ENCODE measurements around the gene SLC8B1.

SLC8B1 gene

DNA sequence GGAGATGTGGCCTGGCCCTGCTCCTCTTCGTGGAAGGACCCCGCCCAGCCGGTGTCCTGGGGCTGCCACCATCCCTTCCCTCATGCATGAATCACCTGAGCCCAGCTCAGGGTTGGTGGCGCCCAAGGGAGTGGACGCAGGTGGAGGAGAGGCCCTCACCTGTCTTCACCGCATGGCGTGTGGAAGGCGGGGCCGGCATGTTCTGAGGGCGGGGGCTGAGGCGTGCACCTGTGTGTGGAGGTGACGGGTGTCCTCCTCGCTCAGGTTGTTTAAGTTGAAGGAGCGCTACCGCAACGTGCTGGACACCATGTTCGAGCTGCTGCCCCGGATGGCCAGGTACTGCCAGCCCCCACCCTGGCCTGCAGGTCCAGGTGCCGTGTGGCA lies 47.0 kb downstream of the SLC8B1 start:
- no peak for DNase-seq (ENCODE audit: low read depth)
- no peak overlapping the region for H3K4me3 ChIP-seq (ENCODE audit: low read length)
- TF ChIP-seq, protein P1, sequence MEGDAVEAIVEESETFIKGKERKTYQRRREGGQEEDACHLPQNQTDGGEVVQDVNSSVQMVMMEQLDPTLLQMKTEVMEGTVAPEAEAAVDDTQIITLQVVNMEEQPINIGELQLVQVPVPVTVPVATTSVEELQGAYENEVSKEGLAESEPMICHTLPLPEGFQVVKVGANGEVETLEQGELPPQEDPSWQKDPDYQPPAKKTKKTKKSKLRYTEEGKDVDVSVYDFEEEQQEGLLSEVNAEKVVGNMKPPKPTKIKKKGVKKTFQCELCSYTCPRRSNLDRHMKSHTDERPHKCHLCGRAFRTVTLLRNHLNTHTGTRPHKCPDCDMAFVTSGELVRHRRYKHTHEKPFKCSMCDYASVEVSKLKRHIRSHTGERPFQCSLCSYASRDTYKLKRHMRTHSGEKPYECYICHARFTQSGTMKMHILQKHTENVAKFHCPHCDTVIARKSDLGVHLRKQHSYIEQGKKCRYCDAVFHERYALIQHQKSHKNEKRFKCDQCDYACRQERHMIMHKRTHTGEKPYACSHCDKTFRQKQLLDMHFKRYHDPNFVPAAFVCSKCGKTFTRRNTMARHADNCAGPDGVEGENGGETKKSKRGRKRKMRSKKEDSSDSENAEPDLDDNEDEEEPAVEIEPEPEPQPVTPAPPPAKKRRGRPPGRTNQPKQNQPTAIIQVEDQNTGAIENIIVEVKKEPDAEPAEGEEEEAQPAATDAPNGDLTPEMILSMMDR (conservative IDR thresholded peaks at IDR 0.05; ENCODE audit: low read depth, low read length) = no peak

DNA sequence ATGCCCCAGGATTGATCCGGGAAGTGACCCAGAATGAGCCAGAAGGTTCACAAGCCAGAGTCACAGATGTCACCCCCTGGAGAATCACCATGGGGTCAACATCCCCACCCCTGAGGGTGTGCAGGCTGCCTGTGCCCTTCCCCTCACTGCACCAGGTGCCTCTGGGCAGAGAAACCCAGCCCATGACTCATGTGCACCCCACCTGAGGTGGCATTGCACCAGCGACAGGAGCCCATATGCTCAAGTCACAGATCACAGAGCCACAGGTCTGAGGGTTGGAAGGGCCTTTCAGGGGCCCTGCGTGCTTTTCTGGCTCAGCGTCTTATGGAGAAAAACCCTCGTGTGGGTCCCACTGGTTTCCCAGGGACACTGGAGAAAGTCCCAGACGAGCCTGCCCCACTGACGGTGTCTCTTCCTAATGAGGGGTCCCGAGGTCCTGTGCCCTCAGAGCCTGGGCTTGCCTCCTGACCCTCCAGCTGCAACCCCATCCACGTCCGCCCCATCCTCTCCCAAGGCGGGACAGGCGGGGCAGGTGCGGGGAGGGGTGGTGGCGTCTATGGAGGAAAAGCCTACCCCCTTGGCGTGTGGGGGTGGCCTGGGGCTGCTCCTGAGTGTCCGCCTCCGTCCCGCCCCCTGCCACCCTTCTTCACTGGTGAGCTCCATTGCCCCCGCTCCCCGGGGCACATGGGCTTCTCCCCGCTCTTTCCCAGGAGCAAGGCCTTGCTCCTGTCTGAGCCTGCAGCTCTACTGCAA lies 47.6 kb downstream of the SLC8B1 start:
- H3K4me3 ChIP-seq (ENCODE audit: low read length) = no peak overlapping the region
- TF ChIP-seq, protein P1 (conservative IDR thresholded peaks at IDR 0.05; ENCODE audit: low read depth, low read length) = no peak
- DNase-seq (ENCODE audit: low read depth) = no peak

DNA sequence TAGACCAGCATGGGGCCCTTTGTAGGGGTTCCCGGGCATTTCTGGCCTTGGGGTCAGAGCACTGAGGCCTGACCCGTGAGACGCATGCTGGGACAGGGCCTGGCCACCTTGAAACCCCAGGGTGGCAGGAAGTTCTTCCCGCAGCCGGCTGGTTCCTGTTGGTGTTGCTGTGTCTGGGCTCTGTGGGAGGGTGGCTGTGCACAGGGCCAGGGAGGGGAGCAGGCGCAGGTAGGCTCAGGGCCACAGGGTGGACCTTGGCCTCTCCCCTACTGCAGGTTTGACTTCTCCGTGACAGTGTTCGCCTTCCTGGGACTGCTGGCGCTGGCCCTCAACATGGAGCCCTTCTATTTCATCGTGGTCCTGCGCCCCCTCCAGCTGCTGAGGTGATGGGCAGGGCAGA lies 48.2 kb downstream of the SLC8B1 start:
- no peak for DNase-seq (ENCODE audit: low read depth)
- no peak overlapping the region for H3K4me3 ChIP-seq (ENCODE audit: low read length)
- TF ChIP-seq, protein P1 (conservative IDR thresholded peaks at IDR 0.05; ENCODE audit: low read depth, low read length) = no peak

DNA sequence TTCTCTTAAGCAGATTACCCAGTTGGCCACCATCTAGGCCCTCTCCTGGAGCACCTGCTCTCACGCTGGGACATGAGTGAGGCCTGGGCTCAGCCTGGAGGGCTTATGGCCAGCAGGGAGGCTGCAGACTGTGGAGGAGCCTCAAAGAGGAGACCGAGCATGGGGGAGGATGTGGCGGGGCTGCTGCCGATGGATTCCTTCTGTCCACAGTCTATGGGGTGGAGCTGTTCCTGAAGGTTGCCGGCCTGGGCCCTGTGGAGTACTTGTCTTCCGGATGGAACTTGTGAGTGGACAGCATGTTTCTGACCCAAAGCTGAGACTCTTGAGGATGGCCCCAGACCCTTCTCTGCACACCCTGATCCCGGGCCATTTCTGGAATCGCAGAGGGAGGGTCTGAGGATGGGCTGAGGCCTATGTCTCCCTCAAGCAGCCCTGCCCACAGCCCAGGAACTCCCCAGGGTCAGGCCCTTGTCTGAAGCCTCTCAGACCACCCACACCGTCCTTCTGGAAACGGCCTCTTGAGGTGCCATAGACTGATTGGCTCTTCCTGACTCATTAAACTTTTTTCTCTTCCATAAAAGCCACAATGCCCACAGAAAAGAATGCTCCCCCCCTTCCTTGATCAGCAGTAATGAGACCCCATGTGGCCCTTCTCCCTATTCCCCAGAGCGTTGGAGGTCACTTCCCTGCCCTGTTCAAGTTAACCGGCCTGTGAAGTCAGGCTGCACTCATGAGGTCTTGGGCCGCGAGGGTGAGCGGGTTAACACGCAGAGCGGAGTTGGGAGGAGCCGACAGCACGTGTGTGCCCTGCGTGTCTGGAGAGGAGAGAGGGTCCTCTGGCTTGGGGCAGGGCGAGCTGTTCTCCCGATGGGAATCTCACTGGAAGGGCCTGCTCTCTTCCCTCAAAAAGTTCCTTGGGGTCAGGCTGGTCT lies 49.0 kb downstream of the SLC8B1 start:
- no peak overlapping the region for H3K4me3 ChIP-seq (ENCODE audit: low read length)

DNA sequence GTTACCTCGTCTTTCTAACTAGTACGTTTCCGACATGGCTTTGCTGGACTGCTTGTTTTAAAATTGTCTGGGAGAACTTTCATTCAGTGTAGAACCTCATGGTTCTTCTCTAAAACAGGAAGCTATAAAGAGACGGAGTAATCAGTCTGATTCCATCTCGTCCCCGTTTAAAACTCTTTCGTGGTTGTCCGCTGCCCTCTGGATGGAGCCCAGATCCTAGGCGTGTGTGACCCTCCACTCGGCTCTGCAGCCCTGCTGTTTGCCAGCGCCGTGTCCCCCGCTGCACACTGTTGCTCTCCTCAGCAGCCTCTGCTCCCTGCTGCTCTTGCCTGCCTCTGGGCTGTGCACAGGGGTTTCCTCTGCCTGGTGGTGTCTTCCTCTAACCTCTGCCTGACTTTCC lies 50.2 kb downstream of the SLC8B1 start:
- TF ChIP-seq, protein P1 (conservative IDR thresholded peaks at IDR 0.05; ENCODE audit: low read depth, low read length) = no peak
- DNase-seq (ENCODE audit: low read depth) = no peak
- no peak overlapping the region for H3K4me3 ChIP-seq (ENCODE audit: low read length)

More for the DNA sequence above, 49.0 kb downstream of the SLC8B1 start:
- TF ChIP-seq, protein P1 (conservative IDR thresholded peaks at IDR 0.05; ENCODE audit: low read depth, low read length) = no peak
- no peak for DNase-seq (ENCODE audit: low read depth)

DNA sequence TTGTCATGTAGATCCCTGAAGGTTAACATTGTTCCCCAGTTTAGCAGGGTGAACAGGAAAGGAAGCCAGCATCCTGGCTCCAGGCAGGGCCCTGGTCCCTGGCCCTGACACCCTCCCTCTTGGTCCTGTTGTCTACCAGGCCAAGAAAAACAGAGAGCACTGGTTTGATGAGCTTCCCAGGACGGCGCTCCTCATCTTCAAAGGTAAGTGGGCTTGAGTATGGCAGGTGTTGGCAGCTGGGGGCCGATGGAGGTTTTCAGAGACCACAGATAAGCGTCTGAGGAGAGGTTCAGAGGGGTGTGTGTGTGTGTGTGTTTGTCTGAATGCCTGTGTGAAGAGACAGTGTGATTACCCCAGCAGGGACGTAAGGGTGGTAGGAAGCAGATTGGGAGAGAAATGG lies 56.3 kb downstream of the SLC8B1 start:
- H3K4me3 ChIP-seq (ENCODE audit: low read length) = no peak overlapping the region
- DNase-seq (ENCODE audit: low read depth) = no peak
- TF ChIP-seq, protein P1 (conservative IDR thresholded peaks at IDR 0.05; ENCODE audit: low read depth, low read length) = no peak

All from retinal pigment epithelial cell (primary cell).